H9 (cell line): ENCODE results near the gene RAB40AL. TPM values are rescaled to one million over a fixed set of nuclear protein-coding genes. Genes with fewer than 3 reads are reported as not detected.

Experiments used
- DNase-seq: peaks from one replicate; pipeline ENCODE4 v3.0.0-alpha.2; 2017
- H2AFZ ChIP-seq: one replicate; pipeline ENCODE4 v1.6.1; 2013; ENCODE audit warnings: mild to moderate bottlenecking, low read length, control low read depth, moderate library complexity
- H2AK5ac ChIP-seq: 2 replicates; pipeline ENCODE4 v1.6.1; 2013; ENCODE audit warnings: low read length, control low read depth, mixed read lengths; ENCODE audit not compliant: insufficient read length
- H2BK120ac ChIP-seq: one replicate; pipeline ENCODE4 v1.6.1; 2013; ENCODE audit warnings: low read depth, mild to moderate bottlenecking, low read length, control low read depth, inconsistent platforms; ENCODE audit not compliant: poor library complexity, severe bottlenecking
- H2BK12ac ChIP-seq: 2 replicates; pipeline ENCODE4 v1.6.1; 2013; ENCODE audit warnings: low read length, control low read depth, mixed read lengths, low read depth; ENCODE audit not compliant: insufficient read length
- H2BK15ac ChIP-seq: 2 replicates; pipeline ENCODE4 v1.6.1; 2013; ENCODE audit warnings: low read depth, low read length, control low read depth
- H2BK20ac ChIP-seq: one replicate; pipeline ENCODE4 v1.6.1; 2013; ENCODE audit warnings: low read depth, mild to moderate bottlenecking, low read length, control low read depth, inconsistent platforms; ENCODE audit not compliant: poor library complexity, severe bottlenecking
- H2BK5ac ChIP-seq: 2 replicates; pipeline ENCODE4 v1.6.1; 2013; ENCODE audit warnings: low read length, control low read depth, mixed read lengths; ENCODE audit not compliant: insufficient read length
- H3K14ac ChIP-seq: 2 replicates; pipeline ENCODE4 v1.6.1; 2013; ENCODE audit warnings: low read length, control low read depth; ENCODE audit not compliant: insufficient read depth
- H3K18ac ChIP-seq: 2 replicates; pipeline ENCODE4 v1.6.1; 2013; ENCODE audit warnings: low read depth, mild to moderate bottlenecking, mixed read lengths, low read length, control low read depth; ENCODE audit not compliant: insufficient read length
- H3K23ac ChIP-seq: 2 replicates; pipeline ENCODE4 v1.6.1; 2013; ENCODE audit warnings: low read length, control low read depth, mixed read lengths, low read depth; ENCODE audit not compliant: insufficient read length
- H3K23me2 ChIP-seq: 2 replicates; pipeline ENCODE4 v1.6.1; 2013; ENCODE audit warnings: low read depth, mild to moderate bottlenecking, mixed read lengths, low read length, control low read depth; ENCODE audit not compliant: insufficient read length, poor library complexity, severe bottlenecking
- H3K27ac ChIP-seq: 2 replicates; pipeline ENCODE4 v1.5.1; 2013; ENCODE audit warnings: low read length, control low read depth, mixed read lengths, low read depth; ENCODE audit not compliant: insufficient read length
- H3K27me3 ChIP-seq: 2 replicates; pipeline ENCODE4 v1.6.1; 2013; ENCODE audit warnings: low read length, control low read depth, inconsistent platforms; ENCODE audit not compliant: insufficient read depth
- H3K4ac ChIP-seq: 2 replicates; pipeline ENCODE4 v1.6.1; 2013; ENCODE audit warnings: low read depth, mild to moderate bottlenecking, control low read depth, inconsistent platforms, low read length, moderate library complexity
- H3K4me1 ChIP-seq: 2 replicates; pipeline ENCODE4 v1.6.1; 2013; ENCODE audit warnings: low read length, control low read depth, inconsistent platforms; ENCODE audit not compliant: insufficient read depth
- H3K4me2 ChIP-seq: 2 replicates; pipeline ENCODE4 v1.6.1; 2013; ENCODE audit warnings: low read length, control low read depth, mixed read lengths; ENCODE audit not compliant: insufficient read length, insufficient read depth
- H3K56ac ChIP-seq: 2 replicates; pipeline ENCODE4 v1.6.1; 2013; ENCODE audit warnings: low read depth, mild to moderate bottlenecking, mixed read lengths, low read length, control low read depth; ENCODE audit not compliant: insufficient read length
- H3K79me1 ChIP-seq: 2 replicates; pipeline ENCODE4 v1.6.1; 2013; ENCODE audit warnings: low read depth, mild to moderate bottlenecking, moderate library complexity, low read length, control low read depth, inconsistent platforms; ENCODE audit not compliant: insufficient read depth, poor library complexity, severe bottlenecking
- H3K79me2 ChIP-seq: 2 replicates; pipeline ENCODE4 v1.6.1; 2013; ENCODE audit warnings: low read length, control low read depth, inconsistent platforms; ENCODE audit not compliant: insufficient read depth
- H3K9ac ChIP-seq: 2 replicates; pipeline ENCODE4 v1.6.1; 2013; ENCODE audit warnings: low read length, control low read depth, mixed read lengths; ENCODE audit not compliant: insufficient read length; ENCODE audit errors: extremely low read depth
- H3K9me3 ChIP-seq: one replicate; pipeline ENCODE4 v1.6.1; 2013; ENCODE audit warnings: low read depth, low read length, inconsistent platforms; ENCODE audit not compliant: control insufficient read depth
- H3T11ph ChIP-seq: one replicate; pipeline ENCODE4 v1.6.1; 2013; ENCODE audit warnings: mild to moderate bottlenecking, low read length, control low read depth, inconsistent platforms
- H4K20me1 ChIP-seq: one replicate; pipeline ENCODE4 v1.6.1; 2013; ENCODE audit not compliant: control insufficient read depth, insufficient read length, insufficient read depth
- H4K5ac ChIP-seq: 2 replicates; pipeline ENCODE4 v1.6.1; 2013; ENCODE audit warnings: low read depth, mild to moderate bottlenecking, mixed read lengths, low read length, control low read depth; ENCODE audit not compliant: insufficient read length
- H4K8ac ChIP-seq: replicated peaks from 2 replicates; pipeline ENCODE4 v1.6.1; 2013; ENCODE audit warnings: low read length, control low read depth, mixed read lengths, low read depth; ENCODE audit not compliant: insufficient read length
- H4K91ac ChIP-seq: 2 replicates; pipeline ENCODE4 v1.6.1; 2013; ENCODE audit warnings: low read depth, mild to moderate bottlenecking, moderate library complexity, mixed read lengths, low read length, control low read depth; ENCODE audit not compliant: insufficient read length
- H3K27ac Mint-ChIP-seq, 3 experiments: 2 replicates in 2 of 3; 3 replicates in 1 of 3; pipeline ENCODE4 v1.8.0; 2020 to 2021; ENCODE audit warnings: mixed read lengths in 3 of 3, mild to moderate bottlenecking in 1 of 3, moderate library complexity in 1 of 3
- H3K27me3 Mint-ChIP-seq: 2 replicates; pipeline ENCODE4 v1.8.0; 2021; ENCODE audit warnings: low read depth, mild to moderate bottlenecking, moderate library complexity, mixed read lengths
- H3K36me3 Mint-ChIP-seq, 3 experiments: 2 replicates in 2 of 3; 3 replicates in 1 of 3; pipeline ENCODE4 v1.8.0; 2020 to 2021; ENCODE audit warnings: low read depth in 3 of 3, mixed read lengths in 3 of 3; ENCODE audit not compliant: insufficient read depth in 1 of 3
- H3K4me1 Mint-ChIP-seq, 2 experiments: 2 replicates each; pipeline ENCODE4 v1.8.0; 2020; ENCODE audit warnings: mixed read lengths in 2 of 2
- H3K4me3 Mint-ChIP-seq, 2 experiments: 2 replicates in 1 of 2; 3 replicates in 1 of 2; pipeline ENCODE4 v1.8.0; 2020 to 2021; ENCODE audit warnings: mild to moderate bottlenecking in 2 of 2, mixed read lengths in 2 of 2, moderate library complexity in 1 of 2
- H3K9me3 Mint-ChIP-seq, 2 experiments: 2 replicates in 1 of 2; 3 replicates in 1 of 2; pipeline ENCODE4 v1.8.0; 2020; ENCODE audit warnings: mild to moderate bottlenecking in 2 of 2, mixed read lengths in 2 of 2, moderate library complexity in 1 of 2
- CTCF ChIP-seq: fragments of 200-600 bp; sonication (generic); conservative IDR thresholded peaks from 3 replicates; pipeline ENCODE4 v1.8.0; 2021; ENCODE audit warnings: antibody characterized with exemption, mild to moderate bottlenecking
- WGBS: extraction: QIAGEN DNeasy Blood & Tissue Kit; methylation state at CpG from one replicate; pipeline ENCODE4 v1.1.7; 2013; ENCODE audit warnings: missing lambda C conversion rate, low lambda C conversion rate, mixed read lengths; ENCODE audit not compliant: insufficient read length; ENCODE audit errors: extremely low coverage; 5-methylcytosine and 5-hydroxymethylcytosine counted together
- total RNA-seq: library from RNA; stranded (reverse); gene quantifications from 2 replicates; pipeline ENCODE4 v1.2.1, GENCODE V29; 2021

The RAB40AL gene
- total RNA-seq, 1 experiment from 2014 or later: not detected

- no peak overlapping the region for H3K23ac ChIP-seq
- TF ChIP-seq CTCF: no peak
- H3K9me3 Mint-ChIP-seq: peaks cover 71 to 75% of the 10 kb centered on the region in 2 experiments
- H2BK20ac ChIP-seq: no peak overlapping the region
- H3K4ac ChIP-seq: no peak overlapping the region
- no peak overlapping the region for H2BK120ac ChIP-seq
- H2BK12ac ChIP-seq: no peak overlapping the region
- no peak overlapping the region for H3K14ac ChIP-seq
- no peak overlapping the region for H3K4me3 Mint-ChIP-seq
- no peak overlapping the region for H3K56ac ChIP-seq
- peaks cover 25% of the 10 kb centered on the region for H3K9me3 ChIP-seq
- H3K79me1 ChIP-seq: no peaks in the 10 kb centered on the region
- H4K20me1 ChIP-seq: no peaks in the 10 kb centered on the region
- no peak overlapping the region for H4K8ac ChIP-seq
- no peaks in the 10 kb centered on the region for H3K4me1 ChIP-seq
- peaks cover under 1 to 3% (median under 1%) of the 10 kb centered on the region in 3 experiments; a peak in 3 of 7 replicates for H3K36me3 Mint-ChIP-seq
- H3K23me2 ChIP-seq: no peaks in the 10 kb centered on the region
- H2AK5ac ChIP-seq: no peak overlapping the region
- no peak overlapping the region for H3K9ac ChIP-seq
- H4K5ac ChIP-seq: no peak overlapping the region
- H2AFZ ChIP-seq: no peak overlapping the region
- WGBS: no CpG with 5 or more reads among the region's 9 CpGs
- no peak overlapping the region for H3T11ph ChIP-seq
- H3K27me3 Mint-ChIP-seq: peaks cover 9% of the 10 kb centered on the region
- H3K4me1 Mint-ChIP-seq: no peaks in the 10 kb centered on the region
- H3K27ac Mint-ChIP-seq: no peak overlapping the region; a peak in 1 of 7 replicates
- no peak overlapping the region for H3K4me2 ChIP-seq
- H3K27ac ChIP-seq: no peak overlapping the region
- no peaks in the 10 kb centered on the region for H3K79me2 ChIP-seq
- H3K27me3 ChIP-seq: no peaks in the 10 kb centered on the region
- H2BK5ac ChIP-seq: no peak overlapping the region
- H4K91ac ChIP-seq: no peak overlapping the region
- H3K18ac ChIP-seq: no peak overlapping the region
- H2BK15ac ChIP-seq: no peak overlapping the region
- no peak for DNase-seq
Measured at GRCh38 chrX:102978594-102978993, 41.5 kb downstream of the RAB40AL start.
